GM18505 (cell line): Measurements from ENCODE around the gene CIDEB.

Experiments
- ATAC-seq: cut with Tn5 transposase; IDR thresholded peaks from one replicate; pipeline ENCODE4 v1.9.1; 2021; ENCODE audit not compliant: unreplicated experiment
- POLR2A ChIP-seq: IDR thresholded peaks from 4 replicates; pipeline ENCODE4 v1.6.1; 2011; ENCODE audit warnings: borderline replicate concordance; ENCODE audit not compliant: insufficient read depth, insufficient read length; ENCODE audit errors: extremely low read depth

The CIDEB gene

DNA sequence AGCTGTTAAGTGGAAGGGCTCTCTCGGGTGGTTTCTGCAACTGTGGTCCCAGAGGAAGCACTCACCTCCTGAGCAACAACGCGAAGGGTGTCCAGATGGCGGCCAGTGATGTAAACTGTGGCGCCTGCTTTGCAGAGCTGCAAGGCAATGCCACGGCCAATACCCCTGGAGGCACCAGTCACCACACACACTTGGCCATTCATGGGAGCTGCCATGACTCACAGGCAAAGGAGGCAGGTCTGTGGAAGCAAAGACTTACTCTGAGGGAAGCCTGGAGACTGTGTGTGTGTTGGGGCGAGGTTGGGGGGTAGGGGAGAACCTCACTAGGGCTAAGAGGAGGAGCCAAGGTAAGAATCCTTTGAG lies 8.9 kb downstream of the CIDEB start:
- TF ChIP-seq POLR2A = no peak
- ATAC-seq = peak; percentile 1

- TF ChIP-seq POLR2A = no peak
- ATAC-seq = peak; percentile 26
Observed at GRCh38 chr14:24297190-24297964, 10.4 kb downstream of the CIDEB start.

DNA sequence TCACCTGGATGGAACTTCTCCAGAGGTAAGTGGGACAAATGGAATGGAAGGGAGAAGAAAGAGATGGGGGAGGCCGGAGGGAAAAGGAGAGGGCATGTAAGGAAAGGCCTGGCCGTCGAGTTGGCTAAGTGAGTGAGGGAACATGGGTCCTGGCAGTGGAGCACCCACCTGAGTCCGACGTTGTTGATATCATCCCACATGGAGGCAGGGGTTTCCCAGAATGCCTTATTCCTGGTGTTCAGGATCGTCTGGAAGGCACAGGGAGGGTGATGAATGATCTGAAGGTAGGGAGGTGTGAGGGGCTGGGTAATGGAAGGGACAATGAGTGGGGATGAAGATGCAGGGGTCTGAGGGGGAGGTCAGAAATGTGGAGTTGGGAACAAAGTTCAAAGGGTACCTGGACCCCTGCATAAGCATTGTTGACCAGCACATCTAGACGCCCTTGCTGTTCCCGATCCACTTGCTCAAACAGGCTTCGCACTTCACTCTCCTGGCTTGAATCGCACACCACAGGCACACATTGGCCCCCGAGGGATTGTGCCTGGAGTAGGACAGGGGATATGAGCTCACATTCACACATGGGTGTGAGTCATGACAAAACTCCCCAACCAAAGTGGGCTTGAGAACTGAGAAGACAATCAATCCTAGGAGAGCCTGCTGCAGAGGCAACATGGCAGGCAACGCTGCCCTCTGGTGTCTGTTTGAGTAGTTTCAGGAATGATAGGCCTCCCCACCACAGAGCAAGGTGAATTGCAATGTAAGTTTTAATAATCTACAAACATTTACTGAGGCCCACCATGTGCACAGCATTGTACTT lies 11.2 kb downstream of the CIDEB start:
- peak; percentile 48 for ATAC-seq

DNA sequence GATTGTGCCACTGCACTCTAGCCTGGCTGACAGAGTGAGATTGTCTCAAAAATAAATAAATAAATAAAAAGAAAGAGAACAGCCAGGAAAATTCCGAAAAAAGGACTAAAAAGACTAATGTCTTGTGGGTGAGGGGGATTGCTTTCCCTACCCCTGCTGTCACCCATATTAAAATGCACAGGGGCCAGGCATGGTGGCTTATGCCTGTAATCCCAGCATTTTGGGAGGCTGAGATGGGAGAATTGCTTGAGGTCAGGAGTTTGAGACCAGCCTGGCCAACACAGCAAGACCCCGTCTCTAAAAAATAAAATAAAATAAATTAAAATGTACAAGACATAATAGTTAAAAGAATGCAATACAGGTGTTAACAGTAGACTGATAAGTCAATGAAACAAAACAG lies 14.3 kb downstream of the CIDEB start:
- no peak for ATAC-seq

More for the DNA sequence above, 11.2 kb downstream of the CIDEB start:
- TF ChIP-seq POLR2A = no peak

DNA sequence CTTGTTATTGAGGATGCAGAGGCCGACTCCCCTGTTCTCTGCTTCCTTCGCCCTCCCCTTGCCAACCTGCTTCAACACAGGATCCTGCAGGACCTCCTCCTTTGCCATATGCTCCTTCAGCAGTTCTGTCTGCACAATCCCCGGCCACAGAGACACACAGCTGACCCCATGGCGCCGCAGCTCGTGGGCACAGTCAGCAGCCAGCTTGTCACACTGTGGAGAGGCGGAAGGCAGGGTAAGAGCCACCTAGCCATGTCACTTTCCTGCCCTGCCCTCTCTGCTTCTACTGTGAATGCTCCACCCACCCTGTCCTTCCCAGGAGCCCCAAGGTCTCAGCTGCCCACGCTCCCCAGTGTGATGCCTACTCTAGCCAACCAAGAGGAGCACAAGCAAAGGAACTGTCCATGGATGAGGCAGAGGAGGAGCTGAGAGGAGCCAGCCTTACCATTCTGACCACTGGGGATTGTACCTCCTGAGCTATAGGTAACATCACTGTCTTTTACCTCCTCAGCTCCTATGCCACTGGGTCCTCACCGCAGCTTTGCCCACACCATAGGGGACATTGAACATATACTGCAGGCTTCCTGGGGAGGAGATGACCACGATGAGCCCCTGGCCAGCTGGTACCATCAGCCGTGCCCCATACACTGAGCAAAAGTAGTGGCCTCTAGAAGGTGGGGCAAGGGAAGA lies 15.5 kb downstream of the CIDEB start:
- TF ChIP-seq POLR2A = no peak
- no peak for ATAC-seq

More for the DNA sequence above, 14.3 kb downstream of the CIDEB start:
- TF ChIP-seq POLR2A = no peak

DNA sequence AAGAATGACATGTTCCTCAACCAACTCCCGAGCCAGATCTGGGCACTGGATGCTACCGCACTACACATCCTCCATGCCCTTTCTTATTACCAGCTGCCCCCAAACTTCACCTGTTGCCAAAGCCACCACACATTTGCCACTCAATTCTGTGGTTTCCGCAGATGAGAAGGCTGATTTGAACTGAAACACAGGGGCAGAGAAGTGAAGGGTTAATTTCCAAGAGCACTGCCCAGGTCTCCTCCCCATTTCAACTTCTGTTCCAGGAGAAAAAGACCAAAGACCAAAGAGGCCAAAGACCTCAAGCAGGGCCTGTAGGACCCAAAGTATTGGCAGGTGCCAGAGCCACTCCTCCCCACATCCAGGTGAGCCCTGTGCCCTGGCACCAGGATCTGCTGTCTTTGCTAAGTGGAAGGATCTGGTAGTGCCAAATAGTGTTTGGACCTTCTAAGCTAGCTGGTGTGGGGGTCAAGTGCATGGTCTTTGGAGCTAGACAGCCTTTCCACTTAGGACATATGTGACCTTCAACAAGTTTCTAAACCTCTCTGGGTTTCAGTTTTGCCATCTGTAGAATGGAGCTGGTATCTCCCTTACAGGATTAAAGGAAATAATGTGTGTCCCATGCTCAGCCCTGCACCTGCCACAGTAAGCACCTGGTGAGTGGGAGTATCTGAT lies 16.2 kb downstream of the CIDEB start:
- TF ChIP-seq POLR2A = no peak
- no peak for ATAC-seq

GRCh38 chr14:24290746-24291145 lies 17.0 kb downstream of the CIDEB start:
- no peak for ATAC-seq
- no peak for TF ChIP-seq POLR2A

DNA sequence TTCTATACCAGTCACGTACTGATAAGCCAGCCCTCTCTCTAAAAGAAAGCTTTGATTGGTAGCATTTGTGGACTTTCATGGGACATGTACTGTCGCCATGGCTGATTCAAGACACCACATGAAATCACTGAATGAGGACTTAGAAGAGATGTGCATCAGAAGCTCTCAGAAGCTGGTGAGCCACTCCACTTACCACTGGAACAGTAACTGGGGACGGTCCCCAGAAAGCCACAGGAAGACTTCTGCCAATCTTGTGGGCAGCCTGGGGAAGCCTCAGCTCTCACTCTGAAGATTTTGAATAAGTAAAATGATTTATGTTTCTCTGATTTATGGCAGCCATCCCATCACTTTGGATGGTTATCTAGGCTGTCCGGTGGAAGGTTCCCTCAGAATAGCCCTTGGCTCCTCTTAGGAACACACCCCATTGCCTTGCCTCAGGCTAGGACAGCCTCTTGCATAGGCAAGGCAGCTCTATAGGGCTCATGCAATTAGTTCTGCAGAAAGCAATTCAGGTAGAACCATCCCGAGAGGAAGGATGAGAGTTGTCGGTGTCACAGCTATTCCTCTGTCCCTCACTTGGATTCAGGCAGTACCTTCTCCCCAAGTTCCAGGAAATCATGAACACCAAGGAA lies 18.0 kb downstream of the CIDEB start:
- TF ChIP-seq POLR2A = no peak
- ATAC-seq = no peak

DNA sequence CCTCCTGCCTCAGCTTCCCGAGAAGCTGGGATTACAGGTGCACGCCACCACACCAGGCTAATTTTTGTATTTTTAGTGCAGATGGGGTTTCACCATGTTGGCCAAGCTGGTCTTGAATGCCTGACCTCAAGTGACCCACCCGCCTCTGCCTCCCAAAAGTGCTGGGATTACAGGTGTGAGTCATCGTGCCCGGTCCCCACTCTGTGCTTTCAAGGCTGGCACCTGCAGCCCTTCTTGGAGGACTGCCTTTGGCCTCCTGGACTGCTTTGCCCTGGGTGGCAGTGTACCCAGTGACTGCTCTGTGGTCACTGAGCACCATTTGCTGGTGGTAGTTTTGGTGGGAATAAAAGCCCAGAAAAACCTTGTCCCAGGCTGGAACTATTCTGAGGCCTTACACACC lies 20.8 kb downstream of the CIDEB start:
- ATAC-seq = no peak

DNA sequence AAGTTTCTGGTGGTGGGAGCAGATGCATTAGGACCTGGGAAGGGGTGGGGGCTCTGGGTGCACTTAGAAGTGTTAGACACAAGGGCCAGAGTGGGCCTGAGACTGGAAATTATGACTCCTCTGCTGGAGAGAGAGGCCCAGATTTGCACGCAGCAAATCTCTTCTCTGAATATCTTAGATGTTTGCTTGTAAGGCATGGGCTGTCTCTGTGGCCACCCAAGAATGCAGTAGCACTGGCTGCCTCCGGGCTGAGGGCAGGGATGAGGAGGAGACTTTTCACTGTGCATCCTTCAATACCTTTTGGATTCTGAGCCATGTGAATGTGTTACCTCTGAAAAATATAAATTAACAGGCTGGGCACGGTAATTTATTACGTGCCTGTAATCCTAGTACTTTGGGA lies 22.4 kb downstream of the CIDEB start:
- ATAC-seq = no peak
- TF ChIP-seq POLR2A = no peak

More for the DNA sequence above, 20.8 kb downstream of the CIDEB start:
- TF ChIP-seq POLR2A = no peak

DNA sequence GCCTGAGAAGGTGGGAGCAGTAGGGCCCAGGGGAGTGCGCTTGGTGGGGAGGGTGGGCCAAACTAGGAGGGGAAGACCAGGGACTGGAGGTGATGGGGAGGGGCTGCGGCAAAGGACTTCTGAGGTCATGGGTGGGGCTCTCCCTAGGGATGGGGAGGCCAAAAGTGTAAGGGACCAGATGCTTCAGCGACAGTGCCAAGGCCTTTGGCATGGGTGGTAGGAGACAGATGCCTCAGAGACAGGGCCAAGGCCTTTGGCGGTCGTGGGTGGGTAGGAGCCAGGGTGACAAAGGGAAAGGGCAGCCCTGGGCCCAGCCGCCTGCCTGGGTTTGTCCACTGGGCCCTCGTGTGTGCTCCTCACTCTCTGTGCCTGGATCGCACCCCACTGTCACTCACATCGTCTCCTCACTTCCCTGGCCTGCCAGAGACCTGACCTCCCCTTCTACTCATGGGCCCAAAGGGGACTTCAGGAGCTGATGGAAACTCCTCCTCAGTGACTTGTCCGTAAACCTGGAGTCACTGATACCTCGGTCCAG lies 23.2 kb downstream of the CIDEB start:
- no peak for ATAC-seq
- TF ChIP-seq POLR2A = no peak

- ATAC-seq = no peak
Observed at GRCh38 chr14:24283796-24284460, 23.8 kb downstream of the CIDEB start.

More at GRCh38 chr14:24283796-24284460, 23.8 kb downstream of the CIDEB start:
- no peak for TF ChIP-seq POLR2A
